KMS-11 (cell line): ENCODE results near the gene LRBA.

Experiments used
- H2AFZ ChIP-seq: fragments of 200-600 bp; sonication (generic); 2 replicates; pipeline ENCODE4 v1.6.1; 2016; ENCODE audit warnings: antibody characterized with exemption, mixed run types, low read depth
- H3K27ac ChIP-seq: fragments of 200-600 bp; sonication (generic); 2 replicates; pipeline ENCODE4 v1.6.1; 2016; ENCODE audit warnings: mild to moderate bottlenecking, mixed run types
- H3K27me3 ChIP-seq: fragments of 200-600 bp; sonication (generic); 2 replicates; pipeline ENCODE4 v1.6.1; 2017; ENCODE audit warnings: mild to moderate bottlenecking, low read depth, mixed run types, moderate library complexity; ENCODE audit not compliant: insufficient read depth
- H3K36me3 ChIP-seq: fragments of 200-600 bp; sonication (generic); 2 replicates; pipeline ENCODE4 v1.6.1; 2017; ENCODE audit warnings: mild to moderate bottlenecking, mixed run types; ENCODE audit not compliant: insufficient read depth
- H3K4me1 ChIP-seq: fragments of 200-600 bp; sonication (generic); 2 replicates; pipeline ENCODE4 v1.6.1; 2016; ENCODE audit warnings: mild to moderate bottlenecking, low read depth, mixed run types; ENCODE audit not compliant: poor library complexity, severe bottlenecking
- H3K4me2 ChIP-seq: fragments of 200-600 bp; sonication (generic); 2 replicates; pipeline ENCODE4 v1.7.0; 2016; ENCODE audit warnings: mild to moderate bottlenecking, mixed run types
- H3K4me3 ChIP-seq: fragments of 200-600 bp; sonication (generic); IDR thresholded peaks from 2 replicates; pipeline ENCODE4 v1.6.1; 2017; ENCODE audit warnings: low read depth, low read length, mixed read lengths; ENCODE audit not compliant: insufficient read depth
- H3K79me2 ChIP-seq: fragments of 200-600 bp; sonication (generic); 2 replicates; pipeline ENCODE4 v1.6.1; 2016; ENCODE audit warnings: low read depth, mixed run types; ENCODE audit not compliant: insufficient read depth
- H3K9ac ChIP-seq: fragments of 200-600 bp; sonication (generic); 2 replicates; pipeline ENCODE4 v1.6.1; 2016; ENCODE audit warnings: mild to moderate bottlenecking, mixed run types
- H4K20me1 ChIP-seq: fragments of 200-600 bp; sonication (generic); 2 replicates; pipeline ENCODE4 v1.6.1; 2016; ENCODE audit warnings: mild to moderate bottlenecking, mixed run types; ENCODE audit not compliant: insufficient read depth
- CTCF ChIP-seq: fragments of 200-600 bp; sonication (generic); conservative IDR thresholded peaks from 2 replicates; pipeline ENCODE4 v1.6.1; 2017; ENCODE audit warnings: low read depth, mild to moderate bottlenecking, antibody characterized with exemption, low read length, moderate library complexity, mixed read lengths

Gene LRBA

GRCh38 chr4:150258569-150258968, 756.5 kb downstream of the LRBA start:
- TF ChIP-seq CTCF = no peak
- no peaks in the 10 kb centered on the region for H3K27me3 ChIP-seq
- no peak overlapping the region for H3K4me3 ChIP-seq
- H4K20me1 ChIP-seq = no peaks in the 10 kb centered on the region
- no peaks in the 10 kb centered on the region for H3K79me2 ChIP-seq
- H3K4me2 ChIP-seq = no peak overlapping the region
- no peaks in the 10 kb centered on the region for H3K36me3 ChIP-seq
- H3K9ac ChIP-seq = no peak overlapping the region
- H3K27ac ChIP-seq = no peak overlapping the region
- no peaks in the 10 kb centered on the region for H3K4me1 ChIP-seq
- H2AFZ ChIP-seq = no peak overlapping the region

- Histone ChIP-seq H3K79me2 (no peaks in the 10 kb centered on the region), H3K9ac (no peak overlapping the region), H3K27ac (no peak overlapping the region), H4K20me1 (no peaks in the 10 kb centered on the region), H2AFZ (no peak overlapping the region), H3K27me3 (no peaks in the 10 kb centered on the region), H3K4me3 (no peak overlapping the region), H3K4me2 (no peak overlapping the region), H3K4me1 (no peaks in the 10 kb centered on the region), H3K36me3 (no peaks in the 10 kb centered on the region)
- TF ChIP-seq CTCF = no peak
Measured at GRCh38 chr4:150256841-150257730, 758.0 kb downstream of the LRBA start.

- no peak overlapping the region for H3K9ac ChIP-seq
- H3K27ac ChIP-seq = no peak overlapping the region
- no peaks in the 10 kb centered on the region for H3K4me1 ChIP-seq
- H4K20me1 ChIP-seq = no peaks in the 10 kb centered on the region
- H2AFZ ChIP-seq = no peak overlapping the region
- H3K79me2 ChIP-seq = no peaks in the 10 kb centered on the region
- no peaks in the 10 kb centered on the region for H3K27me3 ChIP-seq
- TF ChIP-seq CTCF = no peak
- H3K36me3 ChIP-seq = no peaks in the 10 kb centered on the region
- no peak overlapping the region for H3K4me2 ChIP-seq
- H3K4me3 ChIP-seq = no peak overlapping the region
Measured at GRCh38 chr4:150256225-150256620, 758.9 kb downstream of the LRBA start.

- Histone ChIP-seq H3K36me3 (no peaks in the 10 kb centered on the region), H3K4me2 (no peak overlapping the region), H3K4me3 (no peak overlapping the region), H3K27ac (no peak overlapping the region), H2AFZ (no peak overlapping the region), H4K20me1 (no peaks in the 10 kb centered on the region), H3K27me3 (no peaks in the 10 kb centered on the region), H3K4me1 (no peaks in the 10 kb centered on the region), H3K79me2 (no peaks in the 10 kb centered on the region), H3K9ac (no peak overlapping the region)
- no peak for TF ChIP-seq CTCF
Measured at GRCh38 chr4:150255610-150256224, 759.4 kb downstream of the LRBA start.
